HG02981 (cell line): Measurements from ENCODE around the gene SYNJ1.
"Not testable (repeated sequence)": the region's sequence is repeated elsewhere in the genome, so short reads cannot be mapped to it uniquely, and the experiment has no call there.

Experiments
- ATAC-seq: cut with Tn5 transposase; IDR thresholded peaks from one replicate; pipeline ENCODE4 v1.9.1; 2021; ENCODE audit warnings: mild to moderate bottlenecking, moderate library complexity; ENCODE audit not compliant: unreplicated experiment

Gene SYNJ1

GRCh38 chr21:32695482-32695881 is 32.3 kb downstream of the SYNJ1 start:
- ATAC-seq, result not testable (repeated sequence)

GRCh38 chr21:32693581-32693980 is 34.2 kb downstream of the SYNJ1 start:
- ATAC-seq, result no peak

GRCh38 chr21:32690085-32690484 is 37.7 kb downstream of the SYNJ1 start:
- ATAC-seq, result no peak

- no peak for ATAC-seq
These were observed 40.0 kb downstream of the SYNJ1 start for GRCh38 chr21:32687643-32688345.

- ATAC-seq, result no peak
These were observed 44.9 kb downstream of the SYNJ1 start for GRCh38 chr21:32682696-32683474.

GRCh38 chr21:32674731-32675130 is 53.1 kb downstream of the SYNJ1 start:
- ATAC-seq, result no peak

- no peak for ATAC-seq
These were observed 53.8 kb downstream of the SYNJ1 start for GRCh38 chr21:32674038-32674437.

- no peak for ATAC-seq
These were observed 61.6 kb downstream of the SYNJ1 start for GRCh38 chr21:32666258-32666657.

- not testable (repeated sequence) for ATAC-seq
These were observed 63.7 kb downstream of the SYNJ1 start for GRCh38 chr21:32664095-32664494.

- not testable (repeated sequence) for ATAC-seq
These were observed 65.8 kb downstream of the SYNJ1 start for GRCh38 chr21:32661981-32662380.

GRCh38 chr21:32661026-32661782 is 66.6 kb downstream of the SYNJ1 start:
- not testable (repeated sequence) for ATAC-seq

- no peak for ATAC-seq
These were observed 69.3 kb downstream of the SYNJ1 start for GRCh38 chr21:32658524-32658923.

- ATAC-seq, result no peak
These were observed 74.4 kb downstream of the SYNJ1 start for GRCh38 chr21:32653326-32653901.

- ATAC-seq, result no peak
These were observed 79.6 kb downstream of the SYNJ1 start for GRCh38 chr21:32648165-32648564.

GRCh38 chr21:32645261-32646182 is 82.3 kb downstream of the SYNJ1 start:
- ATAC-seq, result no peak

- no peak for ATAC-seq
These were observed 85.8 kb downstream of the SYNJ1 start for GRCh38 chr21:32641710-32642698.

GRCh38 chr21:32626621-32627196 is 101.1 kb downstream of the SYNJ1 start:
- ATAC-seq, result no peak

- not testable (repeated sequence) for ATAC-seq
These were observed 109.6 kb downstream of the SYNJ1 start for GRCh38 chr21:32618218-32618617.
